ENCODE data around the gene POU6F1.

The POU6F1 gene

GRCh38 chr12:51196547-51196946, 21.3 kb downstream of the POU6F1 start:
- no peak for DNase-seq (ENCODE audit: low read depth)

- no peak for DNase-seq (ENCODE audit: low read depth)
These were observed 22.0 kb downstream of the POU6F1 start for GRCh38 chr12:51195841-51196240.

GRCh38 chr12:51192284-51192671, 25.6 kb downstream of the POU6F1 start:
- DNase-seq (ENCODE audit: low read depth), result no peak

GRCh38 chr12:51191516-51192283, 26.2 kb downstream of the POU6F1 start:
- no peak for DNase-seq (ENCODE audit: low read depth)

GRCh38 chr12:51190820-51191219, 27.0 kb downstream of the POU6F1 start:
- DNase-seq (ENCODE audit: low read depth), result no peak

- no peak for DNase-seq (ENCODE audit: low read depth)
These were observed 28.0 kb downstream of the POU6F1 start for GRCh38 chr12:51189790-51190355.

GRCh38 chr12:51188359-51189051, 29.4 kb downstream of the POU6F1 start:
- no peak for DNase-seq (ENCODE audit: low read depth)

- no peak for DNase-seq (ENCODE audit: low read depth)
These were observed 30.4 kb downstream of the POU6F1 start for GRCh38 chr12:51187370-51187987.

GRCh38 chr12:51186465-51187085, 31.3 kb downstream of the POU6F1 start:
- no peak for DNase-seq (ENCODE audit: low read depth)

GRCh38 chr12:51185171-51185717, 32.6 kb downstream of the POU6F1 start:
- no peak for DNase-seq (ENCODE audit: low read depth)

GRCh38 chr12:51183816-51184215, 34.0 kb downstream of the POU6F1 start:
- DNase-seq (ENCODE audit: low read depth), result peak; percentile 1

- no peak for DNase-seq (ENCODE audit: low read depth)
These were observed 34.5 kb downstream of the POU6F1 start for GRCh38 chr12:51183349-51183748.

- no peak for DNase-seq (ENCODE audit: low read depth)
These were observed 36.3 kb downstream of the POU6F1 start for GRCh38 chr12:51181558-51181957.

GRCh38 chr12:51177897-51178296, 40.0 kb downstream of the POU6F1 start:
- no peak for DNase-seq (ENCODE audit: low read depth)

- DNase-seq (ENCODE audit: low read depth), result no peak
These were observed 43.4 kb downstream of the POU6F1 start for GRCh38 chr12:51174501-51174900.

GRCh38 chr12:51172515-51173431, 45.1 kb downstream of the POU6F1 start, which contains the start of gene TFCP2:
TFCP2 (minus strand) TSS chr12:51173135; CDS start chr12:51172422, 713 bp downstream.
- DNase-seq (ENCODE audit: low read depth), result peak; percentile 87

GRCh38 chr12:51171884-51172514, 45.9 kb downstream of the POU6F1 start:
- peak; percentile 8 for DNase-seq (ENCODE audit: low read depth)

- no peak for DNase-seq (ENCODE audit: low read depth)
These were observed 54.1 kb downstream of the POU6F1 start for GRCh38 chr12:51163795-51164194.

GRCh38 chr12:51162217-51162616, 55.6 kb downstream of the POU6F1 start:
- DNase-seq (ENCODE audit: low read depth), result no peak

- DNase-seq (ENCODE audit: low read depth), result peak; percentile 5
These were observed 56.9 kb downstream of the POU6F1 start for GRCh38 chr12:51160814-51161459.

Measured in GM04503 (cell line).